GM18909 (cell line): Measurements from ENCODE around the gene ADSS1.
"Not testable (repeated sequence)": the region's sequence is repeated elsewhere in the genome, so short reads cannot be mapped to it uniquely, and the experiment has no call there.

ENCODE experiments used
- ATAC-seq: cut with Tn5 transposase; IDR thresholded peaks from one replicate; pipeline ENCODE4 v1.9.1; 2021; ENCODE audit warnings: mild to moderate bottlenecking; ENCODE audit not compliant: unreplicated experiment, poor library complexity

The ADSS1 gene

GRCh38 chr14:104743461-104744380 is 19.7 kb downstream of the ADSS1 start:
- ATAC-seq = no peak

- no peak for ATAC-seq
Measured at GRCh38 chr14:104744484-104744883, 20.5 kb downstream of the ADSS1 start.

GRCh38 chr14:104745431-104745830 is 21.4 kb downstream of the ADSS1 start:
- ATAC-seq = no peak

- no peak for ATAC-seq
Measured at GRCh38 chr14:104746071-104746545, 22.1 kb downstream of the ADSS1 start.

- no peak for ATAC-seq
Measured at GRCh38 chr14:104746934-104747481, 23.0 kb downstream of the ADSS1 start.

GRCh38 chr14:104747876-104748275 is 23.8 kb downstream of the ADSS1 start:
- ATAC-seq = no peak

GRCh38 chr14:104749111-104749649 is 25.2 kb downstream of the ADSS1 start:
- no peak for ATAC-seq

GRCh38 chr14:104750056-104750752 is 26.2 kb downstream of the ADSS1 start:
- no peak for ATAC-seq

GRCh38 chr14:104750753-104751057 is 26.7 kb downstream of the ADSS1 start:
- not testable (repeated sequence) for ATAC-seq

- no peak for ATAC-seq
Measured at GRCh38 chr14:104751539-104752422, 27.8 kb downstream of the ADSS1 start.

- ATAC-seq = peak; percentile 78
Measured at GRCh38 chr14:104752423-104752734, 28.4 kb downstream of the ADSS1 start.

- ATAC-seq = peak; percentile 86
Measured at GRCh38 chr14:104752735-104753527, 28.9 kb downstream of the ADSS1 start, which contains the start of gene SIVA1. SIVA1 (plus strand) TSS chr14:104753147; CDS start chr14:104753202, 55 bp downstream.

- ATAC-seq = no peak
Measured at GRCh38 chr14:104753528-104754212, 29.6 kb downstream of the ADSS1 start.

- no peak for ATAC-seq
Measured at GRCh38 chr14:104754213-104754851, 30.3 kb downstream of the ADSS1 start.

GRCh38 chr14:104755621-104756020 is 31.6 kb downstream of the ADSS1 start:
- no peak for ATAC-seq

- no peak for ATAC-seq
Measured at GRCh38 chr14:104756477-104757237, 32.6 kb downstream of the ADSS1 start.

GRCh38 chr14:104757238-104757585 is 33.2 kb downstream of the ADSS1 start:
- no peak for ATAC-seq
